Fibroblast of skin of abdomen (primary cell): ENCODE measurements around the gene TNFAIP8L3.

Experiments
- DNase-seq: peaks from one replicate; pipeline ENCODE4 v3.0.0-alpha.2; 2013

TNFAIP8L3 gene

GRCh38 chr15:51089041-51089440, 5.7 kb downstream of the TNFAIP8L3 start:
- no peak for DNase-seq

- DNase-seq, result no peak
Observed at GRCh38 chr15:51088585-51088984, 6.1 kb downstream of the TNFAIP8L3 start.

- no peak for DNase-seq
Observed at GRCh38 chr15:51087513-51087912, 7.2 kb downstream of the TNFAIP8L3 start.

GRCh38 chr15:51086409-51086808, 8.3 kb downstream of the TNFAIP8L3 start:
- DNase-seq, result no peak

- no peak for DNase-seq
Observed at GRCh38 chr15:51085764-51086163, 8.9 kb downstream of the TNFAIP8L3 start.

- DNase-seq, result no peak
Observed at GRCh38 chr15:51083641-51084166, 11.0 kb downstream of the TNFAIP8L3 start.

- no peak for DNase-seq
Observed at GRCh38 chr15:51082246-51082645, 12.5 kb downstream of the TNFAIP8L3 start.

GRCh38 chr15:51080286-51080685, 14.4 kb downstream of the TNFAIP8L3 start:
- no peak for DNase-seq

- no peak for DNase-seq
Observed at GRCh38 chr15:51079226-51079625, 15.5 kb downstream of the TNFAIP8L3 start.

- DNase-seq, result peak; percentile 73
Observed at GRCh38 chr15:51077221-51078153, 17.2 kb downstream of the TNFAIP8L3 start.

GRCh38 chr15:51076524-51077220, 18.0 kb downstream of the TNFAIP8L3 start:
- DNase-seq, result no peak

GRCh38 chr15:51075826-51076523, 18.7 kb downstream of the TNFAIP8L3 start:
- DNase-seq, result no peak

GRCh38 chr15:51075364-51075763, 19.3 kb downstream of the TNFAIP8L3 start:
- no peak for DNase-seq

GRCh38 chr15:51074926-51075325, 19.8 kb downstream of the TNFAIP8L3 start:
- DNase-seq, result no peak

- no peak for DNase-seq
Observed at GRCh38 chr15:51071578-51071977, 23.1 kb downstream of the TNFAIP8L3 start.

- no peak for DNase-seq
Observed at GRCh38 chr15:51069983-51070382, 24.7 kb downstream of the TNFAIP8L3 start.

GRCh38 chr15:51067510-51067909, 27.2 kb downstream of the TNFAIP8L3 start:
- DNase-seq, result no peak

GRCh38 chr15:51065781-51066180, 28.9 kb downstream of the TNFAIP8L3 start:
- no peak for DNase-seq

GRCh38 chr15:51065261-51065660, 29.4 kb downstream of the TNFAIP8L3 start:
- no peak for DNase-seq

GRCh38 chr15:51062736-51063135, 32.0 kb downstream of the TNFAIP8L3 start:
- no peak for DNase-seq

- DNase-seq, result no peak
Observed at GRCh38 chr15:51060030-51060673, 34.6 kb downstream of the TNFAIP8L3 start.

GRCh38 chr15:51054535-51054934, 40.2 kb downstream of the TNFAIP8L3 start:
- no peak for DNase-seq
